Karpas-422 (cell line): ENCODE results near the gene KAT8. TPM values are rescaled to one million over a fixed set of nuclear protein-coding genes. Genes with fewer than 3 reads are reported as not detected.
"Not testable (repeated sequence)": the region's sequence is repeated elsewhere in the genome, so short reads cannot be mapped to it uniquely, and the experiment has no call there.

Experiments used
- DNase-seq: peaks from one replicate; pipeline ENCODE4 v3.0.0-alpha.2; 2015
- H2AFZ ChIP-seq: fragments of 200-600 bp; sonication (generic); 2 replicates; pipeline ENCODE4 v1.6.1; 2014; ENCODE audit warnings: antibody characterized with exemption, low read length, mixed read lengths
- H3K27ac ChIP-seq: fragments of 200-600 bp; sonication (generic); 2 replicates; pipeline ENCODE4 v1.5.1; 2014; ENCODE audit warnings: mild to moderate bottlenecking, low read length, moderate library complexity
- H3K27me3 ChIP-seq: fragments of 200-600 bp; sonication (generic); 2 replicates; pipeline ENCODE4 v1.6.1; 2014; ENCODE audit warnings: low read length, mixed read lengths
- H3K36me3 ChIP-seq: fragments of 200-600 bp; sonication (generic); 2 replicates; pipeline ENCODE4 v1.6.1; 2014; ENCODE audit warnings: low read length, mixed read lengths; ENCODE audit not compliant: insufficient read depth
- H3K4me1 ChIP-seq: fragments of 200-600 bp; sonication (generic); 2 replicates; pipeline ENCODE4 v1.6.1; 2014; ENCODE audit warnings: mild to moderate bottlenecking, low read length, mixed read lengths
- H3K4me2 ChIP-seq: fragments of 200-600 bp; sonication (generic); 2 replicates; pipeline ENCODE4 v1.6.1; 2014; ENCODE audit warnings: low read length, low read depth, mild to moderate bottlenecking; ENCODE audit not compliant: poor library complexity, severe bottlenecking
- H3K4me3 ChIP-seq: fragments of 200-600 bp; sonication (generic); 2 replicates; pipeline ENCODE4 v1.5.1; 2014; ENCODE audit warnings: mild to moderate bottlenecking, antibody characterized with exemption, low read length, mixed read lengths
- H3K79me2 ChIP-seq: fragments of 200-600 bp; sonication (generic); 2 replicates; pipeline ENCODE4 v1.6.1; 2014; ENCODE audit warnings: mild to moderate bottlenecking, low read length, mixed read lengths
- H3K9ac ChIP-seq: fragments of 200-600 bp; sonication (generic); 2 replicates; pipeline ENCODE4 v1.6.0; 2014; ENCODE audit warnings: low read length
- H3K9me2 ChIP-seq: fragments of 200-600 bp; sonication (generic), shearing (Covaris generic); replicated peaks from 2 replicates; pipeline ENCODE4 v1.6.0; 2014; ENCODE audit warnings: mild to moderate bottlenecking, low read length, moderate library complexity; ENCODE audit not compliant: insufficient read depth
- H3K9me3 ChIP-seq: fragments of 300-700, 200-600 bp; sonication (generic); 2 replicates; pipeline ENCODE4 v1.6.1; 2014; ENCODE audit warnings: low read length, mixed read lengths
- H4K20me1 ChIP-seq: fragments of 200-600 bp; sonication (generic); 2 replicates; pipeline ENCODE4 v1.6.1; 2014; ENCODE audit warnings: mild to moderate bottlenecking, antibody characterized with exemption, low read length, low read depth; ENCODE audit not compliant: insufficient read depth
- total RNA-seq: library from RNA; depleted of rRNA; stranded (reverse); fragments of >200 nt; shearing (Covaris generic); gene quantifications from 2 replicates; pipeline ENCODE4 v1.2.3, GENCODE V29; 2014; ENCODE audit warnings: low replicate concordance

The KAT8 gene
- total RNA-seq, 1 experiment from 2014 or later: 37.2 TPM

- Histone ChIP-seq H3K4me2 (peak overlapping the region; percentile 79), H3K9me3 (no peaks in the 10 kb centered on the region), H3K4me3 (peak overlapping the region; percentile 65; the same call in 1 of the 2 replicates), H4K20me1 (no peaks in the 10 kb centered on the region), H3K9ac (peak overlapping the region; percentile 67), H3K4me1 (peaks cover 13% of the 10 kb centered on the region), H2AFZ (peak overlapping the region; percentile 99), H3K27ac (no peak overlapping the region), H3K79me2 (no peaks in the 10 kb centered on the region), H3K27me3 (no peaks in the 10 kb centered on the region), H3K9me2 (no peaks in the 10 kb centered on the region), H3K36me3 (no peaks in the 10 kb centered on the region)
- peak; percentile 100 for DNase-seq
Observed at GRCh38 chr16:31142109-31143010, 24.9 kb downstream of the KAT8 start.

GRCh38 chr16:31143011-31143693, 25.7 kb downstream of the KAT8 start:
- Histone ChIP-seq H3K27ac (no peak overlapping the region), H3K79me2 (no peaks in the 10 kb centered on the region), H3K4me2 (peak overlapping the region; percentile 73), H3K9me3 (no peaks in the 10 kb centered on the region), H2AFZ (peak overlapping the region; percentile 99; the same call in 1 of the 2 replicates), H3K9me2 (no peaks in the 10 kb centered on the region), H3K4me1 (peaks cover 13% of the 10 kb centered on the region), H3K27me3 (no peaks in the 10 kb centered on the region), H3K36me3 (no peaks in the 10 kb centered on the region), H4K20me1 (no peaks in the 10 kb centered on the region), H3K4me3 (peak overlapping the region; percentile 65; the same call in 1 of the 2 replicates), H3K9ac (no peak overlapping the region)
- no peak for DNase-seq

DNA sequence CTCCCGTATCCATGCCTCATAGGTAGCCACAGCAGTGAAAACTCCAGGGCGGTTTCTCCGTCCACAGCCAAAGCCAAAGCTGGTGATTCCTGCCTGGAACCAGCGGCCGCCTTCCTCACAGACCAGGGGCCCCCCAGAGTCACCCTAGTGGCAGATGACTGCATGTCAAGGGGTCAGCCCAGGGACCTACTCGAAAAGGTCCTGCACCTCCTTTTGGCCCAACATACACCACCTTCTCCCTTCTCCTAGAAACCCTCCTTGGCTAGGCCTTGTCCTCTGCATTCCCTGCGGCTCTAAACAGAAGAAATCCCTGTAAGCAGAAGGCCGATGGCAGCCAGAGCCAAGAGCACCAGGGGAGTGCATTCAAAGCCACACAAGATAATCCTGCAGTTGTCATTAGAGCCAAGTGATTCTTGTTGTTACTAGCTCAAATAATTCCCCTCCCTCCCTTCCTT, 26.3 kb downstream of the KAT8 start:
- Histone ChIP-seq H3K4me3 (no peak overlapping the region), H3K9me3 (no peaks in the 10 kb centered on the region), H3K4me1 (peaks cover 13% of the 10 kb centered on the region), H3K36me3 (no peaks in the 10 kb centered on the region), H4K20me1 (no peaks in the 10 kb centered on the region), H3K79me2 (no peaks in the 10 kb centered on the region), H3K27me3 (no peaks in the 10 kb centered on the region), H3K9me2 (no peaks in the 10 kb centered on the region), H3K27ac (no peak overlapping the region), H3K4me2 (no peak overlapping the region), H3K9ac (no peak overlapping the region), H2AFZ (no peak overlapping the region)
- DNase-seq: no peak

DNA sequence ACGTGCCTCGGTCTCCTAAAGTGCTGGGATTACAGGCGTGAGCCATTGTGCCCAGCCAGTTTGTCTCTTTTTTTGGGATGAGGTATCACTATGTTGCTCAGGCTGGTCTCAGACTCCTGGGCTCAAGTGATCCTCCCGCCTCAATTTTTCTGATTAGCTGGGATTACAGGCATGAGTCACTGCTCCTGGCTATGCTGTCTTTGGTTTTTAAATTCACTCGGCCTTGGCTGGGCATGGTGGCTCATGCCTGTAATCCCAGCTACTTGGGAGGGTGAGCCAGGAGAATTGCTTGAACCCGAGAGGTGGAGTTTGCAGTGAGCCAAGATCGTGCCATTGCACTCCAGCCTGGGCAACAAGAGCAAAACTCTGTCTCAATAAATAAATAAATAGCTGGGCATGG, 27.0 kb downstream of the KAT8 start:
- H3K27ac ChIP-seq, H3K9me2 ChIP-seq, H3K36me3 ChIP-seq, H3K9me3 ChIP-seq, H2AFZ ChIP-seq, H4K20me1 ChIP-seq, H3K4me3 ChIP-seq, H3K27me3 ChIP-seq, H3K4me2 ChIP-seq, DNase-seq, H3K9ac ChIP-seq, H3K79me2 ChIP-seq: not testable (repeated sequence)
- H3K4me1 ChIP-seq: peaks cover 13% of the 10 kb centered on the region

GRCh38 chr16:31145398-31145990, 28.0 kb downstream of the KAT8 start:
- Histone ChIP-seq H3K9me2 (no peaks in the 10 kb centered on the region), H3K36me3 (no peaks in the 10 kb centered on the region), H3K9ac (no peak overlapping the region), H3K4me2 (no peak overlapping the region), H3K27me3 (no peaks in the 10 kb centered on the region), H4K20me1 (no peaks in the 10 kb centered on the region), H3K79me2 (no peaks in the 10 kb centered on the region), H3K27ac (no peak overlapping the region), H3K9me3 (no peaks in the 10 kb centered on the region), H3K4me1 (peaks cover 18% of the 10 kb centered on the region), H3K4me3 (no peak overlapping the region), H2AFZ (no peak overlapping the region)
- DNase-seq: no peak

- no peaks in the 10 kb centered on the region for H3K27me3 ChIP-seq
- no peaks in the 10 kb centered on the region for H3K9me2 ChIP-seq
- no peak overlapping the region for H3K4me2 ChIP-seq
Observed at GRCh38 chr16:31147574-31147973, 30.1 kb downstream of the KAT8 start.

DNA sequence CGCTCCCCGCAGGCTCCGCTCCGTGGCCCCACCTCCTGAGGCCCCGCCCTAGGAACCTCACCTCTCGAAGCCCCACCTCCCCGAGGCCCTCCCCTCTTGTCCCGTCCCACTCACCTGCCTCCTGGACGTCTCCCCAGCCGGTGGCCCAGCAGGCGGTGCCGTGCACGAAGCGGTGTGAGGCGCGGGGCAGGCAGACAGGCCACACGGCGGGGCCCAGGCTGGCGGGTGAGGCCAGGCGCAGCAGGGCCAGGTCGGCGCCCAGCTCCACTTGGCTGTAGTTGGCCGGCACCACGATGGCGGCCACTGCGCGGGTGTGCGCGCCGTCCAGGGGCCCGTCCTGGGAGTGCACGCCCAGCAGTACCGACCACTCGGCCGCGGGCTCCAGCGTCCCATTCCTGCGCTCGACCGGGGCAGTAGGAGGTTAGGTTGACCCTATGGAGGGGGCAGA, 30.8 kb downstream of the KAT8 start:
- no peak for DNase-seq
- Histone ChIP-seq H3K27ac (no peak overlapping the region), H3K9ac (no peak overlapping the region), H3K9me2 (no peaks in the 10 kb centered on the region), H3K9me3 (no peaks in the 10 kb centered on the region), H2AFZ (no peak overlapping the region), H3K36me3 (no peaks in the 10 kb centered on the region), H3K27me3 (no peaks in the 10 kb centered on the region), H4K20me1 (no peaks in the 10 kb centered on the region), H3K4me1 (peaks cover 5% of the 10 kb centered on the region), H3K4me3 (no peak overlapping the region), H3K79me2 (no peaks in the 10 kb centered on the region), H3K4me2 (no peak overlapping the region)

More at GRCh38 chr16:31147574-31147973, 30.1 kb downstream of the KAT8 start:
- no peak for DNase-seq
- Histone ChIP-seq H3K4me1 (peaks cover 9% of the 10 kb centered on the region), H3K9me3 (no peaks in the 10 kb centered on the region), H2AFZ (no peak overlapping the region), H3K27ac (no peak overlapping the region), H3K4me3 (no peak overlapping the region), H3K79me2 (no peaks in the 10 kb centered on the region), H4K20me1 (no peaks in the 10 kb centered on the region), H3K36me3 (no peaks in the 10 kb centered on the region), H3K9ac (no peak overlapping the region)

DNA sequence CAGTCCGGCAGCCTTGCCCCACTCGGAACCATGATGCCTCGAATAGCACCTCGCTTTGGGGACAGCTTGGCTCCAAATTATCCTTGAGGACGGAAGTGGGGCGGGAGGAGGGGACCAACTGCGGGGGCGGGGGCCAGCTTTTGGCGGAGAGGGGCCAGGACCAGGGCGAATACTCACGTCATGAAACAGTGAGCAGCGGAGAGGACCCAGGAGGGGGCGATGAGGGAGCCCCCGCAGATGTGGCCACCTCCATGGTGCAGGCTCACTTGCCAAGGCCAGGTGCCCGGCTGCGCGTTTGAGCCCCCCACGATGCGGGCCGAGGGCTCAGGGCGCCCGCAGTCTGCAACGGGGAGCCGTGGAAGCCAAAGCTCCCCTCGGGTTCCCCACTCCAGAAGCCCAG, 31.4 kb downstream of the KAT8 start:
- Histone ChIP-seq H3K4me2 (no peak overlapping the region), H3K36me3 (no peaks in the 10 kb centered on the region), H3K9ac (no peak overlapping the region)

More for the DNA sequence above, 31.4 kb downstream of the KAT8 start:
- no peaks in the 10 kb centered on the region for H3K9me3 ChIP-seq
- no peaks in the 10 kb centered on the region for H4K20me1 ChIP-seq
- H2AFZ ChIP-seq: no peak overlapping the region
- no peak for DNase-seq
- no peaks in the 10 kb centered on the region for H3K27me3 ChIP-seq
- H3K27ac ChIP-seq: no peak overlapping the region
- no peaks in the 10 kb centered on the region for H3K9me2 ChIP-seq
- H3K79me2 ChIP-seq: no peaks in the 10 kb centered on the region
- H3K4me1 ChIP-seq: peaks cover 5% of the 10 kb centered on the region
- H3K4me3 ChIP-seq: no peak overlapping the region
